GM13976 (cell line): ENCODE measurements around the gene C3orf22.
"Not testable (repeated sequence)": the region's sequence is repeated elsewhere in the genome, so short reads cannot be mapped to it uniquely, and the experiment has no call there.

ENCODE experiments used
- DNase-seq: peaks from one replicate; pipeline ENCODE4 v3.0.0; 2012; ENCODE audit warnings: low spot score
- CTCF ChIP-seq: IDR thresholded peaks from 2 replicates; pipeline ENCODE4 v1.5.1; 2012; ENCODE audit warnings: borderline replicate concordance, mild to moderate bottlenecking; ENCODE audit not compliant: insufficient read depth; ENCODE audit errors: extremely low read depth, missing control alignments, control extremely low read depth
- in situ Hi-C: fragments of 300-500 bp; cut with MboI; formaldehyde crosslinking; loops from one replicate; pipeline ENCODE4 v1.12.0; 2022; ENCODE audit warnings: low sequenced_read_pairs, mixed read lengths, inconsistent platforms; ENCODE audit not compliant: unreplicated experiment

Gene C3orf22

GRCh38 chr3:126558336-126559071 lies at the start of gene C3orf22:
C3orf22 (minus strand) TSS chr3:126558932; CDS start chr3:126553390, 5,542 bp downstream.
- in situ Hi-C loops: no loop called here
- no peak for TF ChIP-seq CTCF
- no peak for DNase-seq

- in situ Hi-C loops: no loop called here
- DNase-seq: no peak
- TF ChIP-seq CTCF: no peak
Observed at GRCh38 chr3:126607214-126607908, 48.6 kb upstream of the C3orf22 start.

GRCh38 chr3:126606001-126606400 lies 47.3 kb upstream of the C3orf22 start:
- no peak for TF ChIP-seq CTCF
- in situ Hi-C loops: no loop called here
- no peak for DNase-seq

- no peak for TF ChIP-seq CTCF
- no peak for DNase-seq
- in situ Hi-C loops: no loop called here
Observed at GRCh38 chr3:126604691-126605090, 46.0 kb upstream of the C3orf22 start.

GRCh38 chr3:126599101-126599500 lies 40.4 kb upstream of the C3orf22 start:
- DNase-seq: no peak
- no peak for TF ChIP-seq CTCF
- in situ Hi-C loops: no loop called here

GRCh38 chr3:126595479-126595878 lies 36.7 kb upstream of the C3orf22 start:
- DNase-seq: not testable (repeated sequence)

GRCh38 chr3:126591515-126591914 lies 32.8 kb upstream of the C3orf22 start:
- in situ Hi-C loops, DNase-seq: not testable (repeated sequence)

More at GRCh38 chr3:126595479-126595878, 36.7 kb upstream of the C3orf22 start:
- in situ Hi-C loops: not testable (repeated sequence)

- DNase-seq: no peak
- no peak for TF ChIP-seq CTCF
- in situ Hi-C loops: no loop called here
Observed at GRCh38 chr3:126582311-126582710, 23.6 kb upstream of the C3orf22 start.
